ENCODE data around the gene KCNH4. TPM values are rescaled to one million over a fixed set of nuclear protein-coding genes. Genes with fewer than 3 reads are reported as not detected.

Gene KCNH4
- 0.11 to 0.25 TPM (median 0.18 TPM) in 3 replicates for total RNA-seq

GRCh38 chr17:42180922-42181850, at the start of gene KCNH4:
TSS of gene KCNH4 (minus strand) at chr17:42181142. CDS start at chr17:42180945, 197 bp downstream.
- peaks cover 9% of the 10 kb centered on the region for H3K4me1 Mint-ChIP-seq
- H3K36me3 Mint-ChIP-seq, result no peaks in the 10 kb centered on the region
- TF ChIP-seq CTCF (IDR thresholded peaks at IDR 0.05; ENCODE audit: unreplicated experiment), result no peak
- H3K27me3 Mint-ChIP-seq (ENCODE audit: low read depth), result peaks cover 86% of the 10 kb centered on the region
- no peak within 1 kb of the TSS for H3K27ac Mint-ChIP-seq
- no peaks in the 10 kb centered on the region for H3K9me3 Mint-ChIP-seq
- H3K4me3 Mint-ChIP-seq, result no peak within 1 kb of the TSS
- no peak for DNase-seq (ENCODE audit: low spot score in 2 of 2, unreplicated experiment in 2 of 2)

- DNase-seq (ENCODE audit: low spot score in 2 of 2, unreplicated experiment in 2 of 2), result no peak
- H3K36me3 Mint-ChIP-seq, result peaks cover 8% of the 10 kb centered on the region
- H3K9me3 Mint-ChIP-seq, result no peaks in the 10 kb centered on the region
- H3K27ac Mint-ChIP-seq, result no peak overlapping the region
- no peak for TF ChIP-seq CTCF (IDR thresholded peaks at IDR 0.05; ENCODE audit: unreplicated experiment)
- H3K4me1 Mint-ChIP-seq, result no peaks in the 10 kb centered on the region
- H3K4me3 Mint-ChIP-seq, result no peak overlapping the region
- H3K27me3 Mint-ChIP-seq (ENCODE audit: low read depth), result no peaks in the 10 kb centered on the region
These were observed 49.3 kb upstream of the KCNH4 start for GRCh38 chr17:42230225-42230624.

DNA sequence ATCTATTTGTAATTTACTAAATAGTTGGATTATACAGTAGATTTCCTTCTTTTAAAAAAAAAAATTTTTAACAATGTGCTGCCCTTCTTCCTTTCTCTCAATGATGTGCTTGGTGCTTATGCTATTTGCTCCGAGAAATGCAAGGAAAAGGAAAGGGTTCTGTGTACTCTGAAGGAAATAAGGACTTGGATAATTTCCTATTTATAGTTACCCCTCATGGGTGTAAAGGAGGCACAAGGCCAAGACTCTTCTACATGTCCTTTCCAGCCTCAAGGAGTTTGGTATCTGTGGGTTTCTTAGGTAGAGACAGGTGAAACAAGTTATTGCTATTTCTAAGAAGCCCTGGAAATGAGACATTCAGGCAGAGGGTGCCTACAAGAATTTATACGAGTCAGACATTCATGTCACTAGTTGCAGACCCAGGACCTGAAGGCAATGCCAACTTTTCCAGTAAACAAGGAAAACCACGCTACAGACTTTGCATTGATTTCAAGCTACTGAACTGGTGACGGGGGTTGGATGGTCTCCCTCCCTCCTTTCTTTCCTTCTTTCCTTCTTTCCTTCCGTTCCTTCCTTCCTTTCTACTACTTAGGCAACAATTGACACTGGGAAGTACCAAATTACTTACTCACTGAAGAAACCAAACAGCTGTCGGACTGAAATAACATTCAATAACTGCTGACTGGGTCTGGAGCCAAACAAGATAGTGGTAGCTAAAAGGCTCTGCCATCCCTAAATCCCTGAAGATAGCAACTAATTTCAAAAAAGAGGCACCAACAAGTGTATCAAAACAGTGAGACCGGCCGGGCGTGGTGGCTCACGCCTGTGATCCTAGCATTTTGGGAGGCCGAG, 47.1 kb upstream of the KCNH4 start:
- Mint-ChIP-seq H3K9me3 (no peaks in the 10 kb centered on the region), H3K4me1 (no peaks in the 10 kb centered on the region), H3K36me3 (peaks cover 20% of the 10 kb centered on the region), H3K27ac (no peak overlapping the region), H3K4me3 (no peak overlapping the region), H3K27me3 (ENCODE audit: low read depth) (no peaks in the 10 kb centered on the region)
- TF ChIP-seq CTCF (IDR thresholded peaks at IDR 0.05; ENCODE audit: unreplicated experiment), result no peak
- DNase-seq (ENCODE audit: low spot score in 2 of 2, unreplicated experiment in 2 of 2), result no peak

DNA sequence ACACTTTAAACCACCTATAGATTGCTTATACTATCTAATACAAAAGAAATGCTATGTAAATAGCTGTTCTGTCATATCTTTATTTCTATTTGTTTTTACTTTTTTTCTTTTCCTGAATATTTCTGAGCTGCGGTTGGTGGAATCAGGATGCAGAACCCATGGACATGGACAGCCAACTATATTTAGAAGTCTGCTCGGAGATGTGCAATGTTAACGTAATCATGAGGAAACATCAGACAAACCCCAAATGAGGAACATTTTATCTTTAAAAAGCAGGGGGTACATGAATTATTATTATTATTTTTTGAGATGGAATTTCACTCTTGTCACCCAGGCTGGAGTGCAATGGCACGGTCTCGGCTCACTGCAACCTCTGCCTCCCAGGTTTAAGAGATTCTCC, 44.7 kb upstream of the KCNH4 start:
- peaks cover 20% of the 10 kb centered on the region for H3K36me3 Mint-ChIP-seq
- no peak for TF ChIP-seq CTCF (IDR thresholded peaks at IDR 0.05; ENCODE audit: unreplicated experiment)
- no peak for DNase-seq (ENCODE audit: low spot score in 2 of 2, unreplicated experiment in 2 of 2)
- H3K27me3 Mint-ChIP-seq (ENCODE audit: low read depth), result no peaks in the 10 kb centered on the region
- H3K9me3 Mint-ChIP-seq, result no peaks in the 10 kb centered on the region
- no peaks in the 10 kb centered on the region for H3K4me1 Mint-ChIP-seq
- H3K4me3 Mint-ChIP-seq, result no peak overlapping the region
- no peak overlapping the region for H3K27ac Mint-ChIP-seq

GRCh38 chr17:42224651-42225050, 43.7 kb upstream of the KCNH4 start:
- no peaks in the 10 kb centered on the region for H3K4me1 Mint-ChIP-seq
- no peaks in the 10 kb centered on the region for H3K9me3 Mint-ChIP-seq
- H3K4me3 Mint-ChIP-seq, result no peak overlapping the region
- TF ChIP-seq CTCF (IDR thresholded peaks at IDR 0.05; ENCODE audit: unreplicated experiment), result no peak
- DNase-seq (ENCODE audit: low spot score in 2 of 2, unreplicated experiment in 2 of 2), result no peak
- H3K36me3 Mint-ChIP-seq, result peaks cover 20% of the 10 kb centered on the region
- H3K27me3 Mint-ChIP-seq (ENCODE audit: low read depth), result no peaks in the 10 kb centered on the region
- no peak overlapping the region for H3K27ac Mint-ChIP-seq

Data from mesothelial cell of epicardium (in vitro differentiated cells).